ENCODE measurements around the gene SLC4A3. TPM values are rescaled to one million over a fixed set of nuclear protein-coding genes. Genes with fewer than 3 reads are reported as not detected.

The SLC4A3 gene
- total RNA-seq, 2 donors from 2014 or later = 13.4 to 20.2 TPM

DNA sequence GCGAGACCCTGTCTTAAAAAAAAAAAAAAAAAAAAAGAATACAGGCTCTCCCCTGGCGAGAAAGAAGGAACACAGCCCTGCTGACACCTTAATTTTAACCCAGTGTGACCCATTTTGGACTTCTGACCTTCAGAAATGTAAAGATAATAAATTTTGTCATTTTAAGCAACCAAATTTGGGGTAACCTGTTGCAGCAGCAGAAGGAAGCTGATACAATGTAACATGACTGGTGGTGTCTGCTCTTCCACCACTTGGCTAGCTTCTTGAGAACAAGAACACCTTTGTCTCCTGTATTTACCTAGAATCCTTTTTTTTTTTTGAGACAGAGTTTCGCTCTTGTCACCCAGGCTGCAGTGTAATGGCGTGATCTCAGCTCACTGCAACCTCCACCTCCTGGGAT, 36.3 kb upstream of the SLC4A3 start:
- no peaks in the 10 kb centered on the region for H3K4me1 ChIP-seq (ENCODE audit: control insufficient read depth, insufficient read depth, low read length)
- WGBS, 2 experiments (ENCODE audit: insufficient coverage in 1 of 2, insufficient read length in 1 of 2) = 42 to 60% methylated on average over 2 to 4 of the region's 4 CpGs
- no peaks in the 10 kb centered on the region for H3K9me3 ChIP-seq (ENCODE audit: control insufficient read depth, low read length)
- no peak overlapping the region for H3K9ac ChIP-seq (ENCODE audit: extremely low read depth, low read length, poor library complexity, severe bottlenecking)
- H3K4me3 ChIP-seq (ENCODE audit: low read length) = no peak overlapping the region
- no peaks in the 10 kb centered on the region for H3K27me3 ChIP-seq (ENCODE audit: control insufficient read depth, insufficient read depth, low read length, poor library complexity, severe bottlenecking)
- H3K36me3 ChIP-seq (ENCODE audit: control insufficient read depth, insufficient read depth, low read length) = no peaks in the 10 kb centered on the region
- no peak for DNase-seq
- no peak for TF ChIP-seq CTCF (conservative IDR thresholded peaks at IDR 0.05)
- Mint-ChIP-seq H3K27me3 (ENCODE audit: insufficient read depth) (peaks cover 10% of the 10 kb centered on the region), H3K27ac (no peak overlapping the region), H3K36me3 (ENCODE audit: low read depth) (no peaks in the 10 kb centered on the region), H3K4me3 (no peak overlapping the region), H3K4me1 (peaks cover 4% of the 10 kb centered on the region), H3K9me3 (no peaks in the 10 kb centered on the region)
- no peak overlapping the region for H3K27ac ChIP-seq (ENCODE audit: low read depth, low read length)

GRCh38 chr2:219592736-219593135, 34.7 kb upstream of the SLC4A3 start:
- H3K27me3 Mint-ChIP-seq (ENCODE audit: insufficient read depth) = peaks cover 2% of the 10 kb centered on the region
- no peaks in the 10 kb centered on the region for H3K36me3 Mint-ChIP-seq (ENCODE audit: low read depth)
- TF ChIP-seq CTCF (conservative IDR thresholded peaks at IDR 0.05) = no peak
- no peaks in the 10 kb centered on the region for H3K27me3 ChIP-seq (ENCODE audit: control insufficient read depth, insufficient read depth, low read length, poor library complexity, severe bottlenecking)
- WGBS, 2 experiments (ENCODE audit: insufficient coverage in 1 of 2, insufficient read length in 1 of 2) = 89 to 93% methylated on average over 4 to 6 of the region's 6 CpGs
- no peaks in the 10 kb centered on the region for H3K36me3 ChIP-seq (ENCODE audit: control insufficient read depth, insufficient read depth, low read length)
- H3K4me1 Mint-ChIP-seq = peaks cover 11% of the 10 kb centered on the region
- no peaks in the 10 kb centered on the region for H3K4me1 ChIP-seq (ENCODE audit: control insufficient read depth, insufficient read depth, low read length)
- no peaks in the 10 kb centered on the region for H3K9me3 Mint-ChIP-seq
- H3K9me3 ChIP-seq (ENCODE audit: control insufficient read depth, low read length) = no peaks in the 10 kb centered on the region
- no peak overlapping the region for H3K27ac ChIP-seq (ENCODE audit: low read depth, low read length)
- no peak overlapping the region for H3K4me3 Mint-ChIP-seq
- no peak overlapping the region for H3K9ac ChIP-seq (ENCODE audit: extremely low read depth, low read length, poor library complexity, severe bottlenecking)
- no peak overlapping the region for H3K27ac Mint-ChIP-seq
- no peak for DNase-seq
- no peak overlapping the region for H3K4me3 ChIP-seq (ENCODE audit: low read length)

DNA sequence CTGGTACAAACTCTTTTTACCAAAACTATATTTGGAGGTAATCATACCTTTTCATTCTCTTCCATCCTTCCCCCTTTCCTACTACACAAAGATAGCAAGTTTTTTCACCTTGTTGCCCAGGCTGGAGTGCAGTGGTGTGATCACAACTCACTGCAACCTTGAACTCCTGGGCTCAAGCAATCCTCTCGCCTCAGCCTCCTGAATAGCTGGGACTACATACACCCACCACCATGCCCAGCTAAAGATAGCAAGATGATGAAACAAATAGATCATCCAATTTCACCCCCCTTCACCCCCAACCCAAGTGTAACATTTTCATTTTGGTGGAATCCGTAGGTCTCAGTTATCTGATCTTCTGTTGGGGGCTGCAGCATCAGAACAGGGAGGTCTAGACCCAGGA, 34.3 kb upstream of the SLC4A3 start:
- H3K4me1 Mint-ChIP-seq = peaks cover 11% of the 10 kb centered on the region
- no peaks in the 10 kb centered on the region for H3K9me3 Mint-ChIP-seq
- H3K9ac ChIP-seq (ENCODE audit: extremely low read depth, low read length, poor library complexity, severe bottlenecking) = no peak overlapping the region
- WGBS, 2 experiments (ENCODE audit: insufficient coverage in 1 of 2, insufficient read length in 1 of 2) = 92% methylated on average over 2 of the region's 2 CpGs; no CpG with 5 or more reads in 1 of the 2 experiments
- no peaks in the 10 kb centered on the region for H3K36me3 ChIP-seq (ENCODE audit: control insufficient read depth, insufficient read depth, low read length)
- no peaks in the 10 kb centered on the region for H3K27me3 ChIP-seq (ENCODE audit: control insufficient read depth, insufficient read depth, low read length, poor library complexity, severe bottlenecking)
- no peak overlapping the region for H3K4me3 ChIP-seq (ENCODE audit: low read length)
- no peak for DNase-seq
- no peaks in the 10 kb centered on the region for H3K9me3 ChIP-seq (ENCODE audit: control insufficient read depth, low read length)
- no peak overlapping the region for H3K27ac Mint-ChIP-seq
- H3K4me1 ChIP-seq (ENCODE audit: control insufficient read depth, insufficient read depth, low read length) = no peaks in the 10 kb centered on the region
- no peak overlapping the region for H3K27ac ChIP-seq (ENCODE audit: low read depth, low read length)
- no peaks in the 10 kb centered on the region for H3K36me3 Mint-ChIP-seq (ENCODE audit: low read depth)
- peaks cover 2% of the 10 kb centered on the region for H3K27me3 Mint-ChIP-seq (ENCODE audit: insufficient read depth)
- no peak overlapping the region for H3K4me3 Mint-ChIP-seq
- no peak for TF ChIP-seq CTCF (conservative IDR thresholded peaks at IDR 0.05)

All from endodermal cell (in vitro differentiated cells).